Breast epithelium (tissue), 4 donors: ENCODE results near the gene SSH2. TPM values are rescaled to one million over a fixed set of nuclear protein-coding genes. Genes with fewer than 3 reads are reported as not detected.
A peak's percentile ranks its signal among the peaks of the same experiment; 100 is the strongest.

Experiments used
- DNase-seq, 2 donors: peaks; one replicate each; pipeline ENCODE4 v3.0.0-alpha.2; 2019; ENCODE audit warnings: low spot score in 2 of 2
- H3K27ac ChIP-seq, 2 donors: fragments of 200-600 bp; sonication (generic) in 1 of 2; one replicate each; pipeline ENCODE4 v1.5.1; 2016 to 2019; ENCODE audit warnings: mild to moderate bottlenecking in 1 of 2
- H3K27me3 ChIP-seq, 2 donors: fragments of 200-600 bp; sonication (generic) in 1 of 2; one replicate each; pipeline versions ENCODE4 v1.5.1 to v1.6.0; 2017 to 2019; ENCODE audit warnings: control low read depth in 1 of 2, mild to moderate bottlenecking in 1 of 2
- H3K36me3 ChIP-seq: fragments of 200-600 bp; one replicate; pipeline ENCODE4 v1.5.1; 2019
- H3K4me1 ChIP-seq, 2 donors: fragments of 200-600 bp; sonication (generic); one replicate each; pipeline ENCODE4 v1.5.1; 2016 to 2019; ENCODE audit warnings: control low read depth in 1 of 2
- H3K4me3 ChIP-seq, 3 donors: fragments of 200-600 bp; sonication (generic); 1 replicate in 2 of 3; 2 replicates in 1 of 3; pipeline ENCODE4 v1.5.1; 2016 to 2019; ENCODE audit warnings: mild to moderate bottlenecking in 3 of 3, moderate library complexity in 2 of 3
- H3K9me3 ChIP-seq, 2 donors: fragments of 200-600 bp; sonication (generic) in 1 of 2; one replicate each; pipeline ENCODE4 v1.5.1; 2016 to 2019; ENCODE audit warnings: control low read depth in 1 of 2
- POLR2A ChIP-seq: fragments of 450-650 bp; IDR thresholded peaks from one replicate; pipeline ENCODE4 v1.6.1; 2016; ENCODE audit warnings: antibody characterized with exemption, mild to moderate bottlenecking, moderate library complexity
- POLR2AphosphoS5 ChIP-seq, 3 donors: sonication (generic); formaldehyde crosslinking; IDR thresholded peaks; one replicate each; pipeline ENCODE4 v1.6.1; 2017; ENCODE audit warnings: antibody characterized with exemption in 3 of 3
- intact Hi-C: fragments of 100-400 bp; cut with DNase I; formaldehyde crosslinking; loops from one replicate; pipeline ENCODE4 v1.15.1; 2023; ENCODE audit warnings: low total_unique reads
- total RNA-seq, 3 donors: library from RNA; depleted of rRNA; stranded (reverse); fragments of >200 nt; gene quantifications; one replicate each; pipeline ENCODE4 v1.1.0, GENCODE V29; 2016
- TF ChIP-seq, protein P1 (sequence below), 3 donors: fragments of 450-650 bp; IDR thresholded peaks; one replicate each; pipeline ENCODE4 v1.5.1; 2016 to 2017; ENCODE audit warnings: antibody characterized with exemption in 3 of 3, mild to moderate bottlenecking in 3 of 3, moderate library complexity in 3 of 3

The SSH2 gene
- total RNA-seq, 3 donors from 2014 or later: 23.0 to 64.2 (median 25.9) TPM

DNA sequence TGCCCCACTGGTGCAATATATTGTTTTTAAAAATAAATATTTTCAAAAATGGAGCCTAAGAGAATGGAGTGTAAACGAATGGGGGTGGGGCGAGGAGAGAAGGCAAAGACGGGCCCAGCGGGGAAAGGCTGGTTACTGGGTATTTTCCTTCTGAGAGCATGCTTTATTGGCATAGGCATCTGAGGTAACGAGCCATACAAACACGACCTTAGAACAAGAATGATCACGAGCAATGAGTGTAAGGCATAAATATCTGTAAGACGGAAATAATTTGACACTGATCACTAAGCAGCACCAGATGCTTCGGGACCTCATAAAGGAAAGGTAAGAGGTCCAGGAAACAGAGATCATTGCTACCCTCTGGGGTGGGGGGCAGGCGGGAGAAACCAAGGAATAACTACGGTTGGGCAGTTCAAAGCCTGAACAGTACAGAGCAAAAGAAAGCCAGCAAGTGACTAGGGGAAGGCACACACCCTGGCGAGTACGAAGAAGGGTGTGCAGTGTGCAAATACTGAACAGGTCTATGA, 959 bp downstream of the SSH2 start:
- Histone ChIP-seq H3K4me1 (peaks cover 0 to 8% of the 10 kb centered on the region in 2 donors), H3K9me3 (no peaks in the 10 kb centered on the region), H3K36me3 (no peaks in the 10 kb centered on the region), H3K27ac (peak overlapping the region; percentile 84 to 87), H3K27me3 (no peaks in the 10 kb centered on the region), H3K4me3 (peak overlapping the region; percentile 69 to 73 (median 71))
- intact Hi-C loops: no loop called here
- no peak for DNase-seq
- no peak for TF ChIP-seq POLR2A
- TF ChIP-seq POLR2AphosphoS5 (IDR thresholded peaks at IDR 0.05): no peak
- TF ChIP-seq, protein P1, sequence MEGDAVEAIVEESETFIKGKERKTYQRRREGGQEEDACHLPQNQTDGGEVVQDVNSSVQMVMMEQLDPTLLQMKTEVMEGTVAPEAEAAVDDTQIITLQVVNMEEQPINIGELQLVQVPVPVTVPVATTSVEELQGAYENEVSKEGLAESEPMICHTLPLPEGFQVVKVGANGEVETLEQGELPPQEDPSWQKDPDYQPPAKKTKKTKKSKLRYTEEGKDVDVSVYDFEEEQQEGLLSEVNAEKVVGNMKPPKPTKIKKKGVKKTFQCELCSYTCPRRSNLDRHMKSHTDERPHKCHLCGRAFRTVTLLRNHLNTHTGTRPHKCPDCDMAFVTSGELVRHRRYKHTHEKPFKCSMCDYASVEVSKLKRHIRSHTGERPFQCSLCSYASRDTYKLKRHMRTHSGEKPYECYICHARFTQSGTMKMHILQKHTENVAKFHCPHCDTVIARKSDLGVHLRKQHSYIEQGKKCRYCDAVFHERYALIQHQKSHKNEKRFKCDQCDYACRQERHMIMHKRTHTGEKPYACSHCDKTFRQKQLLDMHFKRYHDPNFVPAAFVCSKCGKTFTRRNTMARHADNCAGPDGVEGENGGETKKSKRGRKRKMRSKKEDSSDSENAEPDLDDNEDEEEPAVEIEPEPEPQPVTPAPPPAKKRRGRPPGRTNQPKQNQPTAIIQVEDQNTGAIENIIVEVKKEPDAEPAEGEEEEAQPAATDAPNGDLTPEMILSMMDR (IDR thresholded peaks at IDR 0.05): no peak

DNA sequence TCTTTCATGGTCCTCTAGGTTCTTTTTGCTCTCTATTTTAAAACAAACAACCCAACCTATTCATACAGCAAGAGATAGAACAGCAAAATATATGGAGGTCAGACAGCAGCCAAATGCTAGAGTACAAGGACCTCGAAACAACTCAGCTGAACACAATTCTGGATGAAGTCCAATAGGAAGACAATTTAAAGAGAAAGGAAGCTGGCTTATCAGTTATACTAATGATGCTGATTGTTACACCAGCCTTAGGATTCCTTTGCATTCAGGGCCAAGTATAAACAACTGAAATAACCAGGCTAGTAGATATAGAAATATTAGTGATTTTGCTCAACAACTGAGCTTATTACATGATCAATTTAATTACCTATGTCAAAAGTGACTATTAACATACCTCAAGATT, 2.5 kb downstream of the SSH2 start:
- Histone ChIP-seq H3K27me3 (no peaks in the 10 kb centered on the region), H3K27ac (no peak overlapping the region), H3K9me3 (no peaks in the 10 kb centered on the region), H3K4me1 (peaks cover 0 to 8% of the 10 kb centered on the region in 2 donors), H3K4me3 (no peak overlapping the region), H3K36me3 (no peaks in the 10 kb centered on the region)
- intact Hi-C loops: no loop called here
- TF ChIP-seq POLR2A (no peak), POLR2AphosphoS5 (IDR thresholded peaks at IDR 0.05) (no peak)
- TF ChIP-seq, protein P1 (IDR thresholded peaks at IDR 0.05): no peak
- DNase-seq: no peak

DNA sequence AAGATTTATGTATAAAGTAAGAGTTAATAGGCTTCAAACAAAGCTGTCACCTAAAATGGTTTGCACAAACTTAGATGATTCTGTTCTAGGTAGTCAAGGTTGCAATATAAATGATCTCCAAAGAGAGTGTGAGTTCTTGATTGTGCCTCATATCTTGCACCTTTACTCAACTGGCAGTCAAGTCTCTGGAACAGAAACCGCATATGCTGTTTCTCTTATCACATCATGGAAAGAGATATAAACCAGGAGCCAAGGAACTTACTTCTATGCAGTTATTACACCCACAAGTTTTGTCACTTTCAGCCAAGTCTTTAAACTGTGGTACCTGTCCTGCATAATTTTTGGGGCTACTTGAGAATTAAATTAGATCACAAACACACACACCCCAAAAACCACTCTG, 5.2 kb downstream of the SSH2 start:
- intact Hi-C loops: no loop called here
- H3K27me3 ChIP-seq: no peaks in the 10 kb centered on the region

DNA sequence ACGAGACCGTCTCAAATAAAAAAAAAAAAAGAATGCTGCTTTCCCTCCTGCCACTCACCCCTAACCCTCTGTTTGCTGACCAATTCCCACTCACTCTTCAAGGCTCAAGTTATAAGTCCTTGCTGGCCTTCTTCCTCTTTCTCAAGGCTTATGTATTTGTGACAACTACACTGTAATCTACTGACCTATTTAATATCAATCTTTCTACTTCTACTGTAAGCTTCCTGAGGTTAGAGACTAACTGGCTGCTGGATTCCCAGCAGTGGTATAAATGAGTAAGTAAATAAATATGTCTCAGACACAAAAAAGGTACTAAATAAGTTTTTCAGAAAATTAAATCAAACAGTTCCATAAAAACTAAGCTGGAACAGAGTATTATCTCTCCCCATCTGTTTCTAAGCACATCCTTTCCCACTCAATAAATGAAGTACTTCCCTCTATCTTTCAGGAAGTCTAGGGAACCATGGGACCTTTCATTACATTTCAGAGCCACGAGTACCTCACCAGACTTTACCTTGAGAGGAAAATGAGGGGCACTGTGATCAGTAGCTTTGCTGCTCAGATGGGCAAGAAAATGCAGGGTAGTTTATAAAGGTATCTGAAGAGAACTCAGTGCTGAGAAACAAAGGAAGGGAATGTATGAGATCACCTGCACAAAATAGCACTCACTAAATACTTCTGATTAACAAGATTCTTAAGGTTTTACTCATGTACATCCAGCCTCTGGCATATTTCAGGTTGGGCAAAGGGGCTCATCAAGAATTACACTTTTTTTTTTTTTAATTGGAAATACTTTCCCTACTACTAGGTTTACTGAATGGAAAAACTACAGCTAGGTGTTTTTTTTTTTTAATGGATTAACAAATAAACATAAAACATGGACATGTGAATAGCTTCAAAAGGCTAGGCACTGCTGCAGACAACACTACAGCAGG, 10.8 kb downstream of the SSH2 start:
- H3K27ac ChIP-seq: no peak overlapping the region
- H3K4me1 ChIP-seq: no peaks in the 10 kb centered on the region

More for the DNA sequence above, 5.2 kb downstream of the SSH2 start:
- TF ChIP-seq POLR2A (no peak), POLR2AphosphoS5 (IDR thresholded peaks at IDR 0.05) (no peak)
- TF ChIP-seq, protein P1 (IDR thresholded peaks at IDR 0.05): no peak
- no peak overlapping the region for H3K27ac ChIP-seq
- H3K4me1 ChIP-seq: peaks cover 0 to 8% of the 10 kb centered on the region in 2 donors
- no peak for DNase-seq
- no peaks in the 10 kb centered on the region for H3K36me3 ChIP-seq
- H3K9me3 ChIP-seq: no peaks in the 10 kb centered on the region
- H3K4me3 ChIP-seq: no peak overlapping the region

More for the DNA sequence above, 10.8 kb downstream of the SSH2 start:
- no peak overlapping the region for H3K4me3 ChIP-seq
- no peak for TF ChIP-seq POLR2AphosphoS5 (IDR thresholded peaks at IDR 0.05)
- TF ChIP-seq POLR2A: no peak
- TF ChIP-seq, protein P1 (IDR thresholded peaks at IDR 0.05): no peak
- no peak for DNase-seq
- no peaks in the 10 kb centered on the region for H3K27me3 ChIP-seq
- H3K36me3 ChIP-seq: no peaks in the 10 kb centered on the region
- H3K9me3 ChIP-seq: no peaks in the 10 kb centered on the region
- intact Hi-C loops: no loop called here
